Measurements from ENCODE around the gene RARRES2.
"Not testable (repeated sequence)": the region's sequence is repeated elsewhere in the genome, so short reads cannot be mapped to it uniquely, and the experiment has no call there.

The RARRES2 gene

GRCh38 chr7:150313870-150314269, 27.6 kb downstream of the RARRES2 start:
- no peaks in the 10 kb centered on the region for H3K79me2 ChIP-seq (ENCODE audit: insufficient read depth, low read length)
- no peak overlapping the region for H3K9ac ChIP-seq (ENCODE audit: low read depth, low read length)
- no peak overlapping the region for H3K4me3 ChIP-seq (ENCODE audit: low read depth in 1 of 2, low read length in 2 of 2)
- no peak overlapping the region for H3K27ac ChIP-seq (ENCODE audit: low read length)
- H3K4me1 ChIP-seq (ENCODE audit: insufficient read depth, low read length), result no peaks in the 10 kb centered on the region
- no peaks in the 10 kb centered on the region for H3K36me3 ChIP-seq (ENCODE audit: insufficient read depth, low read length)
- TF ChIP-seq EZH2 (IDR thresholded peaks at IDR 0.05; ENCODE audit: borderline replicate concordance, low read depth, low read length, severe bottlenecking) (no peak), CTCF (IDR thresholded peaks at IDR 0.05; ENCODE audit: borderline replicate concordance, extremely low read depth, low read length, poor library complexity, severe bottlenecking) (no peak)
- no peaks in the 10 kb centered on the region for H3K27me3 ChIP-seq (ENCODE audit: insufficient read depth, low read length, poor library complexity)
- no peak for DNase-seq
- no peak overlapping the region for H3K4me2 ChIP-seq (ENCODE audit: insufficient read depth, low read length)
- no peaks in the 10 kb centered on the region for H4K20me1 ChIP-seq (ENCODE audit: insufficient read depth, low read length)
- ATAC-seq (ENCODE audit: insufficient read depth, low read depth), result peak; percentile 35; the same call in 2 of the 3 replicates
- no peaks in the 10 kb centered on the region for H3K9me3 ChIP-seq (ENCODE audit: insufficient read depth, low read length, severe bottlenecking)
- no peak overlapping the region for H2AFZ ChIP-seq (ENCODE audit: low read depth, low read length)

- no peak overlapping the region for H3K4me2 ChIP-seq (ENCODE audit: insufficient read depth, low read length)
- no peaks in the 10 kb centered on the region for H3K4me1 ChIP-seq (ENCODE audit: insufficient read depth, low read length)
- DNase-seq (no peak), ATAC-seq (ENCODE audit: insufficient read depth, low read depth) (no peak)
- no peak overlapping the region for H2AFZ ChIP-seq (ENCODE audit: low read depth, low read length)
- TF ChIP-seq EZH2 (IDR thresholded peaks at IDR 0.05; ENCODE audit: borderline replicate concordance, low read depth, low read length, severe bottlenecking) (no peak), CTCF (IDR thresholded peaks at IDR 0.05; ENCODE audit: borderline replicate concordance, extremely low read depth, low read length, poor library complexity, severe bottlenecking) (no peak)
- no peaks in the 10 kb centered on the region for H3K27me3 ChIP-seq (ENCODE audit: insufficient read depth, low read length, poor library complexity)
- H3K27ac ChIP-seq (ENCODE audit: low read length), result no peak overlapping the region
- no peak overlapping the region for H3K4me3 ChIP-seq (ENCODE audit: low read depth in 1 of 2, low read length in 2 of 2)
- no peak overlapping the region for H3K9ac ChIP-seq (ENCODE audit: low read depth, low read length)
- H3K9me3 ChIP-seq (ENCODE audit: insufficient read depth, low read length, severe bottlenecking), result no peaks in the 10 kb centered on the region
- no peaks in the 10 kb centered on the region for H3K36me3 ChIP-seq (ENCODE audit: insufficient read depth, low read length)
- H4K20me1 ChIP-seq (ENCODE audit: insufficient read depth, low read length), result no peaks in the 10 kb centered on the region
- H3K79me2 ChIP-seq (ENCODE audit: insufficient read depth, low read length), result no peaks in the 10 kb centered on the region
Measured at GRCh38 chr7:150313367-150313809, 28.0 kb downstream of the RARRES2 start.

- H3K4me2 ChIP-seq (ENCODE audit: insufficient read depth, low read length); DNase-seq; H3K4me3 ChIP-seq (ENCODE audit: low read depth in 1 of 2, low read length in 2 of 2); H4K20me1 ChIP-seq (ENCODE audit: insufficient read depth, low read length); H3K9me3 ChIP-seq (ENCODE audit: insufficient read depth, low read length, severe bottlenecking); H3K27ac ChIP-seq (ENCODE audit: low read length); H3K79me2 ChIP-seq (ENCODE audit: insufficient read depth, low read length); ATAC-seq (ENCODE audit: insufficient read depth, low read depth); H3K27me3 ChIP-seq (ENCODE audit: insufficient read depth, low read length, poor library complexity); H3K36me3 ChIP-seq (ENCODE audit: insufficient read depth, low read length); H2AFZ ChIP-seq (ENCODE audit: low read depth, low read length); H3K4me1 ChIP-seq (ENCODE audit: insufficient read depth, low read length); H3K9ac ChIP-seq (ENCODE audit: low read depth, low read length): not testable (repeated sequence)
Measured at GRCh38 chr7:150312649-150313366, 28.6 kb downstream of the RARRES2 start.

GRCh38 chr7:150311711-150312110, 29.7 kb downstream of the RARRES2 start:
- Histone ChIP-seq H3K79me2 (ENCODE audit: insufficient read depth, low read length) (no peaks in the 10 kb centered on the region), H3K9me3 (ENCODE audit: insufficient read depth, low read length, severe bottlenecking) (no peaks in the 10 kb centered on the region), H3K4me1 (ENCODE audit: insufficient read depth, low read length) (no peaks in the 10 kb centered on the region; the same call in 1 of the 2 replicates), H2AFZ (ENCODE audit: low read depth, low read length) (no peak overlapping the region), H3K9ac (ENCODE audit: low read depth, low read length) (no peak overlapping the region), H3K4me2 (ENCODE audit: insufficient read depth, low read length) (no peak overlapping the region), H4K20me1 (ENCODE audit: insufficient read depth, low read length) (no peaks in the 10 kb centered on the region), H3K36me3 (ENCODE audit: insufficient read depth, low read length) (no peaks in the 10 kb centered on the region), H3K27me3 (ENCODE audit: insufficient read depth, low read length, poor library complexity) (no peaks in the 10 kb centered on the region), H3K27ac (ENCODE audit: low read length) (no peak overlapping the region), H3K4me3 (ENCODE audit: low read depth in 1 of 2, low read length in 2 of 2) (no peak overlapping the region)
- TF ChIP-seq CTCF (IDR thresholded peaks at IDR 0.05; ENCODE audit: borderline replicate concordance, extremely low read depth, low read length, poor library complexity, severe bottlenecking), result no peak
- TF ChIP-seq EZH2 (IDR thresholded peaks at IDR 0.05; ENCODE audit: borderline replicate concordance, low read depth, low read length, severe bottlenecking), result no peak
- DNase-seq, result no peak
- no peak for ATAC-seq (ENCODE audit: insufficient read depth, low read depth)

Measured in DND-41 (cell line).